HCT116 (cell line): Measurements from ENCODE around the gene SEC16A. TPM values are rescaled to one million over a fixed set of nuclear protein-coding genes. Genes with fewer than 3 reads are reported as not detected.

Experiments used
- ATAC-seq: fragments of 200-7000 bp; cut with Tn5 transposase; 2 replicates; pipeline ENCODE4 v1.9.1; 2020; ENCODE audit warnings: mild to moderate bottlenecking, moderate library complexity
- BruUV-seq: library from RNA; stranded (reverse); fragments of 400-500 nt; replicated peaks from 2 replicates; lab custom pipeline; 2021; lab: Mats Ljungman, UMichigan
- CTCF ChIA-PET: fragments of 300-600 bp; sonication (Branson Sonifier 250); formaldehyde crosslinking; loops from one replicate; lab custom pipeline; 2021; ENCODE audit warnings: antibody characterized with exemption; lab: Charles Lee
- POLR2A ChIA-PET: fragments of 300-600, 350-600 bp; sonication (Branson Sonifier 250); formaldehyde crosslinking; loops from one replicate; lab custom pipeline; 2021; ENCODE audit warnings: antibody characterized with exemption; lab: Charles Lee
- RAD21 ChIA-PET, 2 experiments: fragments of 300-600 bp; sonication (Branson Sonifier 250); formaldehyde crosslinking; loops; one replicate each; lab custom pipeline; 2023; ENCODE audit warnings: low total read pairs in 2 of 2; ENCODE audit not compliant: uncharacterized antibody in 2 of 2, unreplicated experiment in 2 of 2, low non-redundant PET in 1 of 2; lab: Charles Lee
- DNase-seq: peaks from one replicate; pipeline ENCODE4 v3.0.0-alpha.2; 2010; ENCODE audit warnings: low read depth, low spot score
- H2AFZ ChIP-seq: fragments of 200-600 bp; shearing (Covaris generic), sonication (generic); 2 replicates; pipeline ENCODE4 v1.6.1; 2017; ENCODE audit warnings: low read depth, mixed run types, mixed read lengths, antibody characterized with exemption, low read length; ENCODE audit not compliant: poor library complexity, severe bottlenecking
- H3K27ac ChIP-seq: 2 replicates; pipeline ENCODE4 v1.5.1; 2012; ENCODE audit warnings: low read depth, low read length
- H3K27me3 ChIP-seq: fragments of 200-600 bp; sonication (generic); 2 replicates; pipeline ENCODE4 v1.6.1; 2016; ENCODE audit warnings: mixed run types, low read length, mixed read lengths; ENCODE audit not compliant: insufficient read depth
- H3K36me3 ChIP-seq, 2 experiments: fragments of 200-500 bp in 1 of 2; fragments of 200-600 bp in 1 of 2; sonication (Bioruptor generic) in 1 of 2; sonication (generic) in 1 of 2; 2 replicates each; pipeline versions ENCODE4 v1.5.1 to v1.6.1; 2014 to 2016; ENCODE audit warnings: low read length in 2 of 2, inconsistent platforms in 1 of 2, mixed read lengths in 1 of 2, mixed run types in 1 of 2; ENCODE audit not compliant: insufficient read depth in 2 of 2, control insufficient read depth in 1 of 2
- H3K4me1 ChIP-seq, 2 experiments: fragments of 200-600 bp in 1 of 2; sonication (generic) in 1 of 2; 2 replicates each; pipeline versions ENCODE4 v1.5.1 to v1.6.1; 2012 to 2017; ENCODE audit warnings: low read length in 2 of 2, inconsistent platforms in 1 of 2, mild to moderate bottlenecking in 1 of 2, mixed read lengths in 1 of 2, mixed run types in 1 of 2, moderate library complexity in 1 of 2; ENCODE audit not compliant: insufficient read depth in 2 of 2, control insufficient read depth in 1 of 2
- H3K4me2 ChIP-seq: fragments of 200-600 bp; sonication (generic); 2 replicates; pipeline ENCODE4 v1.6.1; 2017; ENCODE audit warnings: mixed run types, low read length, mixed read lengths
- H3K4me3 ChIP-seq, 2 experiments: fragments of 200-600 bp in 1 of 2; sonication (generic) in 1 of 2; replicated peaks in 1 of 2; 2 replicates each; pipeline ENCODE4 v1.5.1; 2011 to 2016; ENCODE audit warnings: low read length in 2 of 2, control low read depth in 1 of 2, low read depth in 1 of 2, mild to moderate bottlenecking in 1 of 2, mixed read lengths in 1 of 2, mixed run types in 1 of 2
- H3K79me2 ChIP-seq: fragments of 200-600 bp; sonication (generic); 2 replicates; pipeline ENCODE4 v1.6.1; 2017; ENCODE audit warnings: mild to moderate bottlenecking, mixed run types, low read length, moderate library complexity, mixed read lengths; ENCODE audit not compliant: insufficient read depth
- H3K9ac ChIP-seq: fragments of 200-600 bp; sonication (generic); 2 replicates; pipeline ENCODE4 v1.6.1; 2016; ENCODE audit warnings: low read length, mixed read lengths
- H3K9me2 ChIP-seq: fragments of 200-600 bp; sonication (generic), shearing (Covaris generic); 2 replicates; pipeline ENCODE4 v1.6.1; 2017; ENCODE audit warnings: mixed run types, mild to moderate bottlenecking, moderate library complexity; ENCODE audit not compliant: insufficient read depth
- H3K9me3 ChIP-seq, 2 experiments: fragments of 200-500 bp in 1 of 2; fragments of 200-600 bp in 1 of 2; sonication (Bioruptor generic) in 1 of 2; sonication (generic) in 1 of 2; 2 replicates each; pipeline ENCODE4 v1.6.1; 2014 to 2017; ENCODE audit warnings: low read length in 2 of 2, mixed read lengths in 2 of 2, inconsistent platforms in 1 of 2, low read depth in 1 of 2, mild to moderate bottlenecking in 1 of 2, mixed run types in 1 of 2, moderate library complexity in 1 of 2; ENCODE audit not compliant: control insufficient read depth in 1 of 2, insufficient read depth in 1 of 2
- H4K20me1 ChIP-seq: fragments of 200-600 bp; sonication (generic), shearing (Covaris generic); 2 replicates; pipeline ENCODE4 v1.6.1; 2017; ENCODE audit warnings: mixed run types, mild to moderate bottlenecking, moderate library complexity; ENCODE audit not compliant: insufficient read depth
- CBX3 ChIP-seq: IDR thresholded peaks from 2 replicates; pipeline ENCODE4 v1.6.1; 2012; ENCODE audit warnings: low read depth
- CEBPB ChIP-seq: IDR thresholded peaks from 2 replicates; pipeline ENCODE4 v1.6.1; 2012; ENCODE audit warnings: low read depth
- EGR1 ChIP-seq: IDR thresholded peaks from 2 replicates; pipeline ENCODE4 v1.6.1; 2012; ENCODE audit warnings: low read depth
- ELF1 ChIP-seq: IDR thresholded peaks from 2 replicates; pipeline ENCODE4 v1.6.1; 2012; ENCODE audit warnings: low read depth, borderline replicate concordance
- EZH2 ChIP-seq: fragments of 200-600 bp; sonication (generic); IDR thresholded peaks from 2 replicates; pipeline ENCODE4 v1.6.1; 2017; ENCODE audit warnings: antibody characterized with exemption, mixed run types
- EZH2phosphoT487 ChIP-seq: fragments of 200-600 bp; IDR thresholded peaks from 2 replicates; pipeline ENCODE4 v1.6.1; 2018; ENCODE audit warnings: antibody characterized with exemption, borderline replicate concordance
- JUND ChIP-seq: IDR thresholded peaks from 2 replicates; pipeline ENCODE4 v1.6.1; 2012
- MAX ChIP-seq: IDR thresholded peaks from 2 replicates; pipeline ENCODE4 v1.6.1; 2012
- POLR2A ChIP-seq: IDR thresholded peaks from 2 replicates; pipeline ENCODE4 v1.7.0; 2011; ENCODE audit warnings: borderline replicate concordance; ENCODE audit not compliant: insufficient read depth, insufficient read length; ENCODE audit errors: extremely low read depth
- POLR2AphosphoS5 ChIP-seq: IDR thresholded peaks from 2 replicates; pipeline ENCODE4 v1.6.1; 2011; ENCODE audit warnings: mild to moderate bottlenecking, low read depth, low read length, moderate library complexity
- SIN3A ChIP-seq: IDR thresholded peaks from 2 replicates; pipeline ENCODE4 v1.6.1; 2012; ENCODE audit warnings: low read depth
- SP1 ChIP-seq: IDR thresholded peaks from 2 replicates; pipeline ENCODE4 v1.6.1; 2012; ENCODE audit warnings: low read depth
- SRF ChIP-seq: IDR thresholded peaks from 2 replicates; pipeline ENCODE4 v1.6.1; 2012; ENCODE audit warnings: low read depth
- TCF7L2 ChIP-seq: IDR thresholded peaks from 2 replicates; pipeline ENCODE4 v1.7.0; 2011; ENCODE audit warnings: borderline replicate concordance, inconsistent platforms; ENCODE audit not compliant: insufficient read depth, insufficient read length; ENCODE audit errors: extremely low read depth
- YY1 ChIP-seq: IDR thresholded peaks from 2 replicates; pipeline ENCODE4 v1.6.1; 2011; ENCODE audit warnings: low read length, low read depth, moderate library complexity, mild to moderate bottlenecking; ENCODE audit not compliant: insufficient replicate concordance; ENCODE audit errors: extremely low read depth
- ZFX ChIP-seq: fragments of 450-650 bp; IDR thresholded peaks from 2 replicates; pipeline ENCODE4 v1.6.1; 2017
- intact Hi-C: fragments of 100-400 bp; cut with micrococcal nuclease; formaldehyde crosslinking; loops from 2 replicates; pipeline ENCODE4 v1.10.0; 2022
- total RNA-seq: library from RNA; stranded (reverse); gene quantifications from one replicate; pipeline ENCODE4 v1.2.1, GENCODE V29; 2021; ENCODE audit not compliant: unreplicated experiment
- TF ChIP-seq, protein P1 (sequence below): IDR thresholded peaks from 2 replicates; pipeline ENCODE4 v1.6.1; 2012; ENCODE audit warnings: low read depth
- TF ChIP-seq, protein P2 (sequence below), 3 experiments: fragments of 200-600 bp in 1 of 3; sonication (generic) in 1 of 3; IDR thresholded peaks in 2 of 3; conservative IDR thresholded peaks in 1 of 3; 2 replicates each; pipeline ENCODE4 v1.5.1; 2012 to 2017; ENCODE audit warnings: low read depth in 2 of 3, low read length in 2 of 3, antibody characterized with exemption in 1 of 3, borderline replicate concordance in 1 of 3, control low read depth in 1 of 3, mild to moderate bottlenecking in 1 of 3, mixed read lengths in 1 of 3, mixed run types in 1 of 3, moderate library complexity in 1 of 3; ENCODE audit not compliant: insufficient read depth in 1 of 3
- TF ChIP-seq, protein P3 (sequence below): IDR thresholded peaks from 2 replicates; pipeline ENCODE4 v1.6.1; 2012

SEC16A gene
- total RNA-seq, 1 experiment from 2014 or later: 49.8 TPM

GRCh38 chr9:136441191-136441680 is 41.6 kb downstream of the SEC16A start:
- Histone ChIP-seq H3K4me3 (no peak overlapping the region), H3K27ac (no peak overlapping the region), H3K36me3 (peaks cover 10 to 32% of the 10 kb centered on the region in 2 experiments), H3K27me3 (no peaks in the 10 kb centered on the region), H3K9me3 (no peaks in the 10 kb centered on the region), H3K9ac (no peak overlapping the region), H3K79me2 (peaks cover 31% of the 10 kb centered on the region), H3K4me2 (no peak overlapping the region), H2AFZ (no peak overlapping the region), H4K20me1 (no peaks in the 10 kb centered on the region), H3K9me2 (no peaks in the 10 kb centered on the region), H3K4me1 (peaks cover 8 to 22% of the 10 kb centered on the region in 2 experiments)
- intact Hi-C loops: no loop called here
- no TSS peak for BruUV-seq
- no peak for TF ChIP-seq POLR2AphosphoS5
- no peak for TF ChIP-seq EGR1
- no peak for TF ChIP-seq SRF
- TF ChIP-seq, protein P1, sequence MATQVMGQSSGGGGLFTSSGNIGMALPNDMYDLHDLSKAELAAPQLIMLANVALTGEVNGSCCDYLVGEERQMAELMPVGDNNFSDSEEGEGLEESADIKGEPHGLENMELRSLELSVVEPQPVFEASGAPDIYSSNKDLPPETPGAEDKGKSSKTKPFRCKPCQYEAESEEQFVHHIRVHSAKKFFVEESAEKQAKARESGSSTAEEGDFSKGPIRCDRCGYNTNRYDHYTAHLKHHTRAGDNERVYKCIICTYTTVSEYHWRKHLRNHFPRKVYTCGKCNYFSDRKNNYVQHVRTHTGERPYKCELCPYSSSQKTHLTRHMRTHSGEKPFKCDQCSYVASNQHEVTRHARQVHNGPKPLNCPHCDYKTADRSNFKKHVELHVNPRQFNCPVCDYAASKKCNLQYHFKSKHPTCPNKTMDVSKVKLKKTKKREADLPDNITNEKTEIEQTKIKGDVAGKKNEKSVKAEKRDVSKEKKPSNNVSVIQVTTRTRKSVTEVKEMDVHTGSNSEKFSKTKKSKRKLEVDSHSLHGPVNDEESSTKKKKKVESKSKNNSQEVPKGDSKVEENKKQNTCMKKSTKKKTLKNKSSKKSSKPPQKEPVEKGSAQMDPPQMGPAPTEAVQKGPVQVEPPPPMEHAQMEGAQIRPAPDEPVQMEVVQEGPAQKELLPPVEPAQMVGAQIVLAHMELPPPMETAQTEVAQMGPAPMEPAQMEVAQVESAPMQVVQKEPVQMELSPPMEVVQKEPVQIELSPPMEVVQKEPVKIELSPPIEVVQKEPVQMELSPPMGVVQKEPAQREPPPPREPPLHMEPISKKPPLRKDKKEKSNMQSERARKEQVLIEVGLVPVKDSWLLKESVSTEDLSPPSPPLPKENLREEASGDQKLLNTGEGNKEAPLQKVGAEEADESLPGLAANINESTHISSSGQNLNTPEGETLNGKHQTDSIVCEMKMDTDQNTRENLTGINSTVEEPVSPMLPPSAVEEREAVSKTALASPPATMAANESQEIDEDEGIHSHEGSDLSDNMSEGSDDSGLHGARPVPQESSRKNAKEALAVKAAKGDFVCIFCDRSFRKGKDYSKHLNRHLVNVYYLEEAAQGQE: no peak
- TF ChIP-seq SP1: no peak
- no peak for TF ChIP-seq TCF7L2
- TF ChIP-seq YY1: no peak
- TF ChIP-seq CBX3: no peak
- TF ChIP-seq ELF1: no peak
- no peak for TF ChIP-seq POLR2A
- TF ChIP-seq EZH2phosphoT487: no peak
- TF ChIP-seq JUND: no peak
- no peak for TF ChIP-seq SIN3A
- no peak for TF ChIP-seq MAX
- TF ChIP-seq, protein P2, sequence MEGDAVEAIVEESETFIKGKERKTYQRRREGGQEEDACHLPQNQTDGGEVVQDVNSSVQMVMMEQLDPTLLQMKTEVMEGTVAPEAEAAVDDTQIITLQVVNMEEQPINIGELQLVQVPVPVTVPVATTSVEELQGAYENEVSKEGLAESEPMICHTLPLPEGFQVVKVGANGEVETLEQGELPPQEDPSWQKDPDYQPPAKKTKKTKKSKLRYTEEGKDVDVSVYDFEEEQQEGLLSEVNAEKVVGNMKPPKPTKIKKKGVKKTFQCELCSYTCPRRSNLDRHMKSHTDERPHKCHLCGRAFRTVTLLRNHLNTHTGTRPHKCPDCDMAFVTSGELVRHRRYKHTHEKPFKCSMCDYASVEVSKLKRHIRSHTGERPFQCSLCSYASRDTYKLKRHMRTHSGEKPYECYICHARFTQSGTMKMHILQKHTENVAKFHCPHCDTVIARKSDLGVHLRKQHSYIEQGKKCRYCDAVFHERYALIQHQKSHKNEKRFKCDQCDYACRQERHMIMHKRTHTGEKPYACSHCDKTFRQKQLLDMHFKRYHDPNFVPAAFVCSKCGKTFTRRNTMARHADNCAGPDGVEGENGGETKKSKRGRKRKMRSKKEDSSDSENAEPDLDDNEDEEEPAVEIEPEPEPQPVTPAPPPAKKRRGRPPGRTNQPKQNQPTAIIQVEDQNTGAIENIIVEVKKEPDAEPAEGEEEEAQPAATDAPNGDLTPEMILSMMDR (IDR thresholded peaks at IDR 0.05 in 2 of 3, conservative IDR thresholded peaks at IDR 0.05 in 1 of 3; ENCODE audit: borderline replicate concordance in 1 of 3, insufficient read depth in 1 of 3, low read depth in 2 of 3, low read length in 2 of 3): no peak
- no peak for TF ChIP-seq ZFX
- TF ChIP-seq CEBPB: no peak
- no peak for TF ChIP-seq EZH2
- TF ChIP-seq, protein P3, sequence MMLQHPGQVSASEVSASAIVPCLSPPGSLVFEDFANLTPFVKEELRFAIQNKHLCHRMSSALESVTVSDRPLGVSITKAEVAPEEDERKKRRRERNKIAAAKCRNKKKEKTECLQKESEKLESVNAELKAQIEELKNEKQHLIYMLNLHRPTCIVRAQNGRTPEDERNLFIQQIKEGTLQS: no peak
- ChIA-PET RAD21 (no interaction called here), POLR2A (no interaction called here), CTCF (interaction anchor here (0.7 kb wide), 1 partner anchor 10 kb away, joined by 3 read pairs; no protein-coding TSS in a partner anchor)
- ATAC-seq (no peak), DNase-seq (no peak)
